ENCODE data around the gene CARD19.

CARD19 gene

DNA sequence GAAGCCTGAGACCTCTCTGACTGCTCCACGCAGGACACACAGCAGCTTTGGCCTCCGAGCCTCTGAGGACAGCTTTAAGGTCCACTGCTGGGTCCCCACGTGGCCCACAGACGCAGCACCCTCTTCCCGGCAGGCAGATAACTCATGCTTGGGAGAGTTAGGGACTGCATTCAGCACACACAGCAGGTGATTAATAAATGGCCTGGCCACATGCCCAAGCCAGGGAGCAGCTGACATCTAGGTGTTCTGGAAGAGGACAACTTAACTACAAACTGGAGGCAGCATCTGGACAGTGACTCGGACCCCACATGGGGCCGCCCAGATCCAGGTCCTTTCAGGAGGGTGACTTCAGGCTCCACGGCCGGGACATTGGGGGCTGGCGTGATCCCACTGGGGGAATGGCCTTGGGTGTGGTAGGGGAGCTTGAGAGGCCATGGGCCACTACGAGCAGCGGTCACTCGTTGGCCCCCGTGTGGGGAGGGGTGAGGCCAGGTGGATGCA is 26.8 kb downstream of the CARD19 start:
- DNase-seq, result no peak

DNA sequence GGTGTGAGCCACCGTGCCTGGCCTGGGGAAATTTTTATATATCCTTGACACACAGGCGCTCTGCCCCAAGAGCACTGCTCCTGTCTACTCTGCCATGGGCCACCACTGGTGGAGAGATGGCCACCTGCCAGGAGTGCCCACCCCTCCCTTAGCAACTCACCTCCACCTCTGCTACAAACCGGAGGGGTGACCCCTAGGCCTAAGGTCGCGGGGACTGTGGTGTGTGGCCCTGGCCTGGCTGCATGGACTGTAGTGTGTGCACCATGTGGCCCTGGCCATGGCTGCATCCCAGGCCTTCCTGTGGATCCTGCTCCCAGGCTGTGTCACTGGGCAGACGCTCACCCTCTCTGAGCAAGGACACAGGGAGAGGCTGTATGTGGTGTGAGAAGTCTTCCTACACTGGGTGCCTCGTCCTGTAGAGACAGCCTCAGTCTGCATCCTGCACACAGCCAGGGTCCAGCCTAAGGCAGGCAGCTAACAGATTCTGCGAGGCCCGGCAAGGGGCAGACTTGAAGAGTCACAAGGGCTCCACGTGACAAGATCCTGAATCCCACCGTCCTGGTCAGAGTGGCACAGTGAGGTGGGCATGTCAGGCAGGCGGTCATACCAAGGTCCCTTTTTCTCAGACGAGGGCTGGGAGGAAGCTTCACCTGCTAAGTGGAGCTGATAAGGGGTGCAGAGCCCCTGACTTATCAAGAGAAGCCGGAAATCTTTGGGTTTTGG is 27.7 kb downstream of the CARD19 start:
- DNase-seq, result no peak

DNA sequence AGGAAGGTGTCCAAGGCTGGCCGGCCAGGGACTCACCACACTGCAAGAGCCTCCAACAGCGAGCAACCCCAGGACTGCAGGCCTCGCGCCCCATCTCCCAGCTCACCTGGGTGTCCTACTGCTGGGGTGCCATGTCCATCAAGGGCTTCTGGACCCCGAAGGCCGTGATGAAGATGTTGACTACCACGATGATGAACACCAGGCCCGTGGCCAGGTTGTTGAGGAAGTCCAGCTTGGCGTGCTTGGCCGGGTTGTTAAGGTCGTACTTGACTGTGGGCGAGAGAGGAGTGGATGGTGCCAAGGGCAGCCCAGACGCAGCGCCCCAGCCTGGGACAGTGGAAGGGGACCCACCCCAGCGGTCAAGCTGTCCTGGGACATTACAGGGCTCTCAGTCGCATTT is 28.8 kb downstream of the CARD19 start:
- no peak for DNase-seq

DNA sequence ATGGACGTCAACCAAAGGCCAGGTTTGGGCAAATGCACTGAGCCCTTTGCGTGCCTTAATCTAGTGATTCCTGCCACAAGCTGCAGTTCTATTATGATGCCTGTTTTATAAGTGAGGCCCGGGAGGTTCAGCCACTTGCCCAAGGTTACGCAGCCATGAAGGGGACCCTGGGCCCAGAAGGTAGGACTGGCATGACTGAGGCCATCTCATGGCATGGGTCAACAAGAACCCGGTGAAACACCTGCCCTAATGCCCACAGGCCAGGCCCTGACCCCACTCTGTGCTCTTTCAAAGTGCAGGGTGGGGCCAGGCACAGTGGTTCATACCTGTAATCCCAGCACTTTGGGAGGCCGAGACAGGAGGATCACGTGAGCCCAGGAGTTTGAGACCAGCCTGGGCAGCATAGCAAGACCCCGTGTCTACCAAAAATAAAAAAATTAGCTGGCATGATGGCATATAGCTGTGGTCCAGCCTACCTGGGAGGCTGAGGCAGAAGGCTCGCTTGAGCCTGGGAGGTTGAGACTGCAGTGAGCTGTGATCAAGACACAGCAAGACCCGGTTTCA is 29.4 kb downstream of the CARD19 start:
- DNase-seq, result no peak

DNA sequence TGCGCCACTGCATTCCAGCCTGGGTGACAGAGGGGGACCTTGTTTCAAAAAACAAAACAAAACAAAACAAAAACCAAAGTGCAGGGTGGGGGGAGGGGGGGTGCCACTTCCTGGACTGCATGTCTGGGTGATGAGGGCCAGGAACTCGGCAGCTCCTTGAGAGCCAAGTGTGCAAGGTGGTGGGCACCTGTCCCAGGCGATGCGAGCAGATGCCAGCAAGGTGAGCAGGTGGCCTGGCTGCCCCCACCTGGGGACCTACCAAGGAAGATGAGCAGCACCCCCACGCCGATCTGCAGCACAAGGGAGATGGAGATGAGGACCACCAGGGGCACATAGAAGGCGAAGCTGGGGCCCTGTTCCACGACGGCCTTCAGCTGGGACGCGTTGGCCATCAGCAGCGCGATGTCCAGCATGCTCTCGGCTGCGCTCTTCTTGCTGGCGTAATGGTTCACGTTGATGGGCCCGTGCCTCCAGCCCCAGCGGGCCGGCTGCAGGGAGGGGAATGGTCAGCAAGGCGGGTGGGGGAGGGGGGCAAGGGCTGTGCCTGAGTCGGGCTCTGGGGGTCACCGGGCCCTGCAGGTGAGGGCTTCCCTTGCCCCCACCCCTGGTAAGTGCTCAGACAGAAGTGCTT is 30.2 kb downstream of the CARD19 start:
- DNase-seq, result no peak

DNA sequence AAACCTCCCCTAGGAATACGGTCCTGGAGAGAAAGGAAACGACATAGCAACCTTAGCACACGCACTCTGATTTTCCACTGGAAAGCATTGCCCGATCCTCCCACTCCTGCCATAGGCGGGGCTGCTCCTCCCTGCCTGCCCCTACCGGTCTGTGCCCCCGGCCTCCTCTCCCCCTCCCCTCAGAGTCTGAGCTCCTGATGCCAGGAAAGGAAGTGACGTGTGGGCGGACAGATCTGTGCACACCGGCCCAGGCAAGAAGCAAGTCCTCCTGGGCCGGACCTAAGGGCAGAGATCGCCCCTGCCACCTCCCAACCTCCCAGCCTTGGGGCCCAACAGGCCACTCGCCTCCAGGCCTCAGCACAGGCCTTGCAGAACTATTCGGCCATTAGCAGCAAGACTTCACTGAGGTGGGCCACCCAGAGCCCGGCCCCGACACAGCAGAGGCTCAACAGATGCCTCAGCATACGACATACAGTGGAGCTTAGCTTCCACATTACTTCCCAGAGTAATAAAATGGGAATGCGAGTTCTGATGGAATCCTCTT is 30.9 kb downstream of the CARD19 start:
- DNase-seq, result no peak

DNA sequence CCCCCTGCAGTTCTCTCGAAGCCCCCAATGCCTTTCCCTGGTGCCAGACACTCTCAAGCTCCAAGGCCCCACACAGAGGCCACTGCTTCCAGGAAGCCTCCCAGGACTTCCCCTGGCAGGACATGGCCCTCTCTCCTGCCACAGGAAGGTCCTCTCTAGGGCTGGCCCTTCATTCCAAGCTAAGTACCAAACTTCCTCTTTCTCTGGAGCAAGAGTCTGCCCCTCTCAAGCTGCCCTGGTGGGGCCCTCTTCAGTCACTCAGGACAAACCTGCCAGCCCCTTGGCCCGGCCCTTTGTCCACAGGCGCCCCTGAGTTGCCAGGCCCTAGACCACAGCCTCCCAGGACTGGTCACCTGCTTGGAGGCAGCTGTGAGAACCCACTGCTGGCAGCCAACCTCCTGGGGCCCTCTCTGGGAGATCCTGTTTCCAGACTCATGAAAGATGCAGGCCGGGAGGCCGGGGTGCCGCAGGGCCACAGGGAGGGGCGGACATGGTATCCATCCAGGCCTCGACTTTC is 31.4 kb downstream of the CARD19 start:
- DNase-seq, result no peak

DNA sequence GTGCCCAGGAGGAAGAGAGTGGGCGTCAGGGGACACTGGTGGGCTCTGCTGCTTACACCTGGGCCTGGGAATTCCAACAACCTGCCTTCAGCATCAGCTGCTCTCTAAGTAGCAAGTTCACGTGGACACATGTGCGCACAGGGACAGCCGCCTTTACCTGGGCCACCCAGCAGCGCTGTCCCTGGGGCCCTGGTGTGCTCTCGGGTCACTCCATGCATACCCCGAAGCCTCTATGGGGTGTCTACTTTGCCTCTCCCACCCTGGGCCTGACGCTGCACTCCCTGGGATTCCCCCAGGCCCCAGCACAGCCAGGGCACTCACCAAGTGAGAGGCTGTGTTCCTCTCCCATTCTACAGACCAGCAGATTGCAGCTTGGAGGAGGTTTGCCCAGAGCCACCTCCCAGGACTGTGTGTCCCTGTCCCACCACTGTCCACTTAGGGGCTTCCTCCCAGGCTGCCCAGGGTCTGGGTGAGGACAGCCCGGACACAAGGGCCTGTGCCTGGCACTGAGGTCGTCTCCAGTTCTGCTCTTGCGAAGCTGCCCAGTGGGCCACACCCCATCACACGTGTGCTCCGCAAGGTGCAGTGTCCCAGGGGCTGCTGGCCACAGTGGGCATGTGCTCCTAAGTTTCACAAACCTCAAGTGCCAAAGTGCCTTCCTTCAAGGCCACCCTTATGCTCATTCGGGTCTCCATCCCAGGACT is 32.1 kb downstream of the CARD19 start:
- no peak for DNase-seq

DNA sequence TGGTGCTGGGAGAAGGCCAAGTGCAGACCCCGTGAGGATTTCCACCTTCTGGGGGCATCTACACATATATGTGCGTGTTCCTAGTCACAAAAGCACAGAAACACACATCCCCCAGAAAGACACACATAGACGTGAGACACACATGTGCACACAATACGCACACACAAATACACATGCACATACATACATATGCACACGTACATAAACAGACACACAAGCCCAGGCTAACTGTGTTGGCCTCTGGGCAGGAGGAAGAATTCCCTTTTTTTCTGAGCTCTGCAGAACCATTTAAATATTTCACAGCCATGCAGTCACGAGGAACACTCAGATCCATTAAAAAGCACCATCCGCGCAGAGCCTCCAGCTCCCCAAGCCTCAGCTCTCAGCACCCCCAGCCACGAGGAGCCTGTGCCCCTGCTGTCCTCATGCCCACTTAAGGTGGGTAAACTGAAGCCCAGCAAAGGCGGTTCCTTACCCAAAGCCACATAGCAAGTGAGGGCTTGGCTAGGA is 32.8 kb downstream of the CARD19 start:
- no peak for DNase-seq

DNA sequence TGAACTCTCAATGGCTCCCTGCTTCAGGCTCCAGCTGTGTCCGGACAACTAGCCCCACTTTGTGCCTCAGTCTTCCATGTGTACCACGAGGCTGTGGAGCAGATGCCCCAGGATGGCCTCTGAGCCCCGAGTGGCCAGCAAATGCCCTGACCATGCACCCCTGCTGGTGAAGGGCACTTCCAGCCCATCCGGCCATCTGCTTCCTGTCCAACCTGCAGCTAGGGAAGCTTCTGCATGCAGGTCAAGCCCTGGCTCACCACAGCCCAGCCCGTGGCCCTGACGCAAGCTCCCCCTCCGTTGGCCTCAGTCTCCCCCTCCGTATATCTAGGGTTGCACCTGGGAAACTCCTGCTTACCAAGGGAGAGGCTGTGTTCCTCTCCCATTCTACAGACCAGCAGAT is 33.3 kb downstream of the CARD19 start:
- no peak for DNase-seq

DNA sequence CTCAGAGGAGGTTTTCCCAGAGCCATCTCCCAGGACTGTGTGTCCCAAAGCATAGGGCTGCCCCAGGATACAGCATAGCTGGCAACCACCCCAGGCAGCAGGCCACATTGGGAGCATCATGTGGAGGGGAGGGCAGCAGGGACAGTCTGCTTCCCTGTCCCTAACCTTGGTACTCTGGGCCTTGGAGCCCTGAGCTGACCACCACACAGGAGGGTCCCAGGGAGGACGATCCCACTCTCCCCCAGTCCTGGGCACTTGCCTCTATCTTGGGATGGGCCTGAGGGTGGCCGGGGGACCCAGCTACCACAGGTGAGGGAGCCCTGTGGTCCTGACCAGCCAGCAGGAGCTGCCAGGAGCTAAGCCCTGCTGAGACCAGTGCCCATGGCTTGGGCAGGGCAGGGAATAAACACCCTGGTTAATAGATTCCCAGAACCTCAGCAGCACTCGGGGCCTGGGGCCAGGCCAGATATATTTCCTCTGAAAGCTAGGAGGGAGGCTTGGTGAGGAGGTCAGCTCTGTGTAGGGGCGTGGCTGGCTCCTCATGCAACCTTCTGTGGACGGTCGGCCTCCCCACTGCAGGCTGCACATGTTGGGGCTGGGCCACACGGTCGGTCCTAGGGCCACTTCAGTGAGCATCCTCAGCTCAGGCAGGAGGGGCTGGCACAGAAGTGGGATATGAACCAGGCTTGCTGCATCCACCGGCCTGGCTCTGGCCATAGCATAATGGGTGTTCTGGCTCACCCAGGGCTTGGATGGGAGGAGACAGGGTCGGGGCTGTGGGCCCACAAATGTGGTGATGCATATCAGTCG is 33.9 kb downstream of the CARD19 start:
- no peak for DNase-seq

DNA sequence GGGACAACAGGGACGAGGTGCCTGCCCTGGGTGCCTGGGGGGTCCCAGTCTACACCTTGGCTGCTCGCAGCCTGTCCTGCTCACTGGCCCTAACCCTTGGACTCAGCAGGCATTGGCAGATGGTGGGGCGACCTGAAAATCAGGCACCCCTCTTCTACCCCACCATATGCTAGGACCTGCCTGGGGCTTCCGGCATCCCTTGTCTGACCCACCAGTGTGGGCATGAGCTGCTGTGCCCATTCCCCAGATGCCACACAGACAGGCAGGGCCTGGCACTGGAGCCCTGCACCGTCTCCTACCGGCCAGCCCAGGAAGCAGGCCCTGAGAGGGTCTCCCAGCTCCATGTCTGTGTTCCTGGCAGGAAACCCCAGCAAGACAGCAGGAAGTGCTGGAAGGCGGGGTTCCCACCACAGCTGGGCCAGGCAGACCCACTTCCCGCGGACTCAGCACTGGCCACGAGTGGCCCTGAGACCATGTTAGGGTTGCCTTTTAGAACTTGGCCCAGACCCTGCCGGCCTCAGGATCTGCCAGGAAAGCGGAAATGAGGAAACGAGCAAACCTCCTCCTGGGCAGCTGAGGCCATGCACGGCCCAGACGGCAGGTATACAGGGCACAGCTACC is 35.0 kb downstream of the CARD19 start:
- no peak for DNase-seq

DNA sequence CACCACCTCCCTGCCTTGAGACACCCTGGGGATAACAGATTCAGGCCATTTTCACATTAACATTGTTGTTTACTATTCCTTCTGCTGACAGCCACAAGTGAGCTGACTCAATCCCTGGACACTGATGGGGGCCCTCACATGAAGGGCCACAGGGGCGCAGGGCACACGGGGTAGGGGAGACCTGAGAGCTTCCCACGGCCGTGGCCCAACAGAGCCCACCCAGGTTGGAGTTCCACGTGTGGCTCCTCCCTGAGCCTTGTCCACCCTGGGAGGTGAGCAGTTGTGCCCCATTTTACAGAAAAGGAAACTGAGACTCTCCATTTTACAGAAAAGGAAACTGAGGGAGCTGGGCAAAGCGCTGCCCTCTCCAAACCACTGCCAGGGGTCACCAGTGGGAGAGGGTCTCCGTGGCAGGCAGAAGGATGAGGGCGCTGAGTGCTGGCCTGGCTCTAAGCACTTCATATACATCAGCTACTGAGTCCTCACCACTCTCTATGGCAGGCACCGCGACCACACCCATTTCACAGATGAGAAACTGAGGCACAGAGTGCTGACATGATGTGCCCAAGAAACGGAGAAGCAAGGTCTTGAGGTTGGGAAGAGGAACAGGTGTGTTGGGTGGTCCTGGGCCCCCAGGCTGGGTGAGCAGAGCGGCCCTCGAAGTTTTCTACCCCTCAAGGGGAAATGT is 35.7 kb downstream of the CARD19 start:
- DNase-seq, result no peak

DNA sequence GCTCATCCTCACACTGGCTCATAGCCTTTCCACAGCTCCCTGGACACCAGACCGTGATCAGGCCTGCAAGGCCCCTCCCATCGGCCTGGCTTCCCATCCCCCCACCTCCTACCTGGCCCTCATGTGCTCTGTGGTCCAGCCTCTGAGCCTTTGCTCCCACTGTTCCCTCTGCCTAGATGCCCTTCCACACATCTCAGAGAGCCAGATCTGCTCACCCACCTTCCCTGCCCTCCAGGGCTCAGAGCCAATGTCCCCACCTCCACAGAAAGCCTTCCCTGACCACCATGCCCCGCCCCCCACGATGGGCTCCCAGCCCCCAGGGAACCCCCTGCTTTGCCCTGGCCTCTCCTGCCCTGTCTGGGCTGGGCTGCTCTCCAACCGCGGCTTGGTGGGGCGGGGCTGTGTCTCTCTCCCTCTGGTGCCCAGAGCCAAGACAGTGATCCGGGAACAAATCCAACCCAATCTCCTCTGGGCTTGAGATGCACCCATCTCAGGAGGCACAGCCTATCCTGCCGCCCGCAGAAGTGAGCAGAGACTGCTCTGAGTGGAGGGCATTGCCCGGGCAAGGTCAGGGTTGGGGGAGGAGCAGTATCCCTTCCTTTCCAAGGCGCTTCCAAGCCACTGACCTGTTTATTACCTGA is 36.4 kb downstream of the CARD19 start:
- DNase-seq, result no peak

DNA sequence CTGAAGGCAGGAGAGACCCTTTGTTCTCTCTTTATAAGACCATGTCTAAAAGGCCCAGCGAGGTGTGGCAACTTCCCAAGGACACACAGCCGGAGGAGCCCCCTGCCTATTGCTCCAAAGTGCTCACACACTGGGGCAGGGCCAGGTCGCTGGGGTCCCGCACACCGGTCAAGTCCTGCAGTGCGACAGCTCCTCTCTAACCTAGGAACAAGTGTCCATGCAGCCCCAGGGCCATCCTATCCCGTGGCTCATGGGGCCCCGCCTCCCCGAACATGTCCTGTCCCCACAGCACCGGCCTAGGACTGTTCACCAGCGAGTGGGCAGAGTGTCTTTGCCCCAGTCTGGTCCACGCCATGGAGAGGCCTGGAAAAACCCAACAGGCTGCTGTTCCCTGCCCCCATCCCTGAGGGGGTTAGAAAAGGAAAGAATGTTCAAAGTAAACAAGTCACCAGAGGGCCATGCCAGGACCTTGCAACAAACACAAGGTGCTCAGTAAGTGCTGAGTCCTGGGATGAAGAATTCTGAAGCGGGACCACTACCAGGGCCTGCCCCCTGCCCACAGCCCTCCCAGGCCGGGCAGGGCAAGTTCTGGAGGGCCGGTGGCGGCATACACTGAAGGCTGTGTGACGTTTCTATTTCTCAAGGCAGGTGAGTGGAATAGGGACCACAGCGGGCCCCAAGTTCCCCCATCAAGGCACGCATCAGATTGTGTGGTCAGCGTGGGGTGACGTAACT is 37.1 kb downstream of the CARD19 start:
- DNase-seq, result no peak

DNA sequence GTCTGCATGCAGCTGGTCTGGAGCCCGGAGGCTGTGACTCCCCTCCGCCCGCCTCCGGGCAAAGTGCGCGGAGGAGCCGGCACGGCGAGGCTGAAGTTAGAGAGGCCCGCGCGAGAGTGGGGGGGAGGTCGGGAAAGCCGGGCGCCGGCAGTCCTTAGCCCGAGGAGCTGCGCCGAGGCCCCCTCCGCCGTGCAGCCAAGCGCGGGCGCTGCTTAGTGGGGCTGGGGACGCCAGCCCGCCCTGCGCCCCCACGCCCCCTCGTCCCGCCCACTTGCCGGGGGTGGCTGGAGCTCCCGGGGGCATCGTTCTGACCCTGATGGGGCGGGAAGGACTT is 37.6 kb downstream of the CARD19 start:
- DNase-seq, result peak; percentile 12

DNA sequence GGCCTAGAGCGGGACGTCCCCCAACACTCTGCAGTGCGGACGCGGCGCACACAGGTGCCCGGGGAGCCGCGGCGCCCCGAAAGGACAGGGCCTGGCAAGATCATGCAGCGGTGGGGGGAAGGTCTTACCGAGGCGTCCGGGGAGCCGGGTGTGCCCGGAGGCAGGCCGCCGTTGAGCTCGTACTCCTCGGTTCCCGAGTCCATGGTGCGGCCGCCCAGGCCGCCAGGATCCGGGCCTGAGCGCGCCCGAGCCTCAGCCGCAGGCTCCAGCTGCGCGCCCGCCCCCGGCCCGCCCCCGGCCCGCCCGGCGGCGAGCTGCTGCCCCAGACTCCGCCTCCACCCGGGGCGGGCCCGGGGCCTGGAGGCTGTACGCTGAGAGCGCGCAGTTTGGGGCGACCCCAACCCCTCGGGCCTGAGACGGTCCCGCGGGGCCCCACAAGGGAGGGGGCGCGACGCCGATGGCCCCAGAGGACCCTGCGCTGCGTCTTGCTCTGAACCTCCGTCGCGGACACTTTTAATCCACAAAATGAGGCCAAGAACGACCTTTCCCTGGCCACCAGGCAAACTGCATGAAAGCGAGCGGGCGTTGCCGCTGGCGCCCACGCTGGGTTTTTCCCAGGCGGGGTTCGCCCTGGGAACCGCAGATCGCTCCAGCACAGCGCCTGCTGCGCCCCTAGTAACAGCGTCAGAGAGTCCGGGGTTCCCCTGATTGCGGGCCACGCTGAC is 38.2 kb downstream of the CARD19 start, which contains the start of gene NINJ1:
Gene NINJ1 (minus strand): TSS at position 237 of the 725 bp plus-strand sequence. CDS start 34 bp downstream, at position 203.
- DNase-seq, result no peak

DNA sequence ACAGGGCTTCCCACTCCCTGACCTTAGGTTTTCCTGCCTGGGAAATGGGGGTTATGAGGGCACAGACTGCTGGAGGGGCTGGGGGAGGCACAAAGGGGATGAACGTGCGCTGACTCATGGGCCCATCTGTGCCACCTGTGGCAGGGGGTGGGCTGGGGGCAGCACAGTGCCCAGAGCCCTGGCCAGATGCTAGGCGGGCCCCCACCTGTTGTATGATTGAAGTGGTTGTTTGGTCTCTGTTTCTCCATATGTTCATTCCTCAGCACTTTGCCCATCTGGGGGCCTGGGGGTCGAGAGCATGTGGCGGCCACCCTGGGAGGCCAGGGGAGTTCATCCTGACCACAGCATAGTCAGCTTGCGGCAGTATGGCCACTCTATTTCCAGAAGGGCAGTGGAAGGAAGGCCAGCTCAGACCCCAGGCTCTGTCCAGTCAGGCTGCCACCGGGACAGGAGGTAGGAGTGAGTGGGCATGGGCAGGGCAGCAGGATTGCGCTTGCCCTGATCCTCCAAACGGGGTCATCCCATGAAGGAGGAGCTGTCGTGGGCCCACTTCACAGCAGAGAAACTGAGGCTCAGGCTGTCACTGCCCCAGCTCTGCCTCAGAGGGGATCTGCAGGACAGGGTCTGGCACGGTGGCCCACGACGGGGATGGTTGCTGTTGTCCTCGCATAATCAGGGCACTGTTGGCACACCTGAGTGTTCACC is 38.9 kb downstream of the CARD19 start:
- DNase-seq, result no peak

All from GOT3 (cell line).